ENCODE results near the gene TSHB. TPM values are rescaled to one million over a fixed set of nuclear protein-coding genes. Genes with fewer than 3 reads are reported as not detected.

TSHB gene
- total RNA-seq, 2 experiments from 2014 or later: not detected

- ChIA-PET CTCF (interaction anchor here (0.7 to 1.3 kb wide), 2 partner anchors 16 to 44 kb away, joined by 3 read pairs; no protein-coding TSS in a partner anchor), POLR2A (no interaction called here)
- DNase-seq: no peak
- Mint-ChIP-seq H3K27ac (no peak overlapping the region), H3K4me1 (no peaks in the 10 kb centered on the region), H3K27me3 (peaks cover 3% of the 10 kb centered on the region), H3K36me3 (ENCODE audit: low read depth) (no peaks in the 10 kb centered on the region), H3K9me3 (no peaks in the 10 kb centered on the region), H3K4me3 (no peak overlapping the region)
Observed at GRCh38 chr1:115036814-115037507, 7.3 kb downstream of the TSHB start.

- Mint-ChIP-seq H3K27me3 (no peaks in the 10 kb centered on the region), H3K9me3 (peaks cover 4% of the 10 kb centered on the region), H3K36me3 (ENCODE audit: low read depth) (no peaks in the 10 kb centered on the region), H3K4me1 (no peaks in the 10 kb centered on the region), H3K4me3 (no peak overlapping the region), H3K27ac (no peak overlapping the region)
- POLR2A ChIA-PET: no interaction called here
- CTCF ChIA-PET: no interaction called here
- DNase-seq: no peak
Observed at GRCh38 chr1:115040501-115040900, 10.9 kb downstream of the TSHB start.

GRCh38 chr1:115041654-115042053, 12.0 kb downstream of the TSHB start:
- no peaks in the 10 kb centered on the region for H3K4me1 Mint-ChIP-seq
- DNase-seq: no peak
- ChIA-PET POLR2A (no interaction called here), CTCF (interaction anchor here (0.7 kb wide), 1 partner anchor 11 kb away, joined by 3 read pairs; no protein-coding TSS in a partner anchor)
- H3K4me3 Mint-ChIP-seq: no peak overlapping the region
- no peaks in the 10 kb centered on the region for H3K27me3 Mint-ChIP-seq
- no peaks in the 10 kb centered on the region for H3K36me3 Mint-ChIP-seq (ENCODE audit: low read depth)
- H3K27ac Mint-ChIP-seq: no peak overlapping the region
- peaks cover 4% of the 10 kb centered on the region for H3K9me3 Mint-ChIP-seq

- ChIA-PET CTCF (no interaction called here), POLR2A (no interaction called here)
- Mint-ChIP-seq H3K4me3 (no peak overlapping the region), H3K27ac (no peak overlapping the region), H3K4me1 (peaks cover 7% of the 10 kb centered on the region), H3K36me3 (ENCODE audit: low read depth) (no peaks in the 10 kb centered on the region), H3K27me3 (no peaks in the 10 kb centered on the region), H3K9me3 (peaks cover 4% of the 10 kb centered on the region)
- DNase-seq: no peak
Observed at GRCh38 chr1:115046751-115047150, 17.1 kb downstream of the TSHB start.

- no peak overlapping the region for H3K27ac Mint-ChIP-seq
- no peaks in the 10 kb centered on the region for H3K9me3 Mint-ChIP-seq
- ChIA-PET POLR2A (no interaction called here), CTCF (interaction anchor here (0.5 to 1.7 kb wide), 4 partner anchors 10 to 1074 kb away, joined by 3 to 5 read pairs (median 3); no protein-coding TSS in a partner anchor)
- no peaks in the 10 kb centered on the region for H3K36me3 Mint-ChIP-seq (ENCODE audit: low read depth)
- H3K4me1 Mint-ChIP-seq: peaks cover 7% of the 10 kb centered on the region
- DNase-seq: no peak
- peaks cover 2% of the 10 kb centered on the region for H3K27me3 Mint-ChIP-seq
- no peak overlapping the region for H3K4me3 Mint-ChIP-seq
Observed at GRCh38 chr1:115051850-115052249, 22.2 kb downstream of the TSHB start.

GRCh38 chr1:115052454-115053083, 22.9 kb downstream of the TSHB start:
- H3K27ac Mint-ChIP-seq: no peak overlapping the region

GRCh38 chr1:115056395-115056798, 26.8 kb downstream of the TSHB start:
- H3K9me3 Mint-ChIP-seq: no peaks in the 10 kb centered on the region

More at GRCh38 chr1:115052454-115053083, 22.9 kb downstream of the TSHB start:
- Mint-ChIP-seq H3K36me3 (ENCODE audit: low read depth) (no peaks in the 10 kb centered on the region), H3K4me1 (peaks cover 7% of the 10 kb centered on the region), H3K9me3 (no peaks in the 10 kb centered on the region), H3K4me3 (no peak overlapping the region), H3K27me3 (peaks cover 2% of the 10 kb centered on the region)
- CTCF ChIA-PET: interaction anchor here (0.5 to 1.7 kb wide), 9 partner anchors 9 to 1075 kb away, joined by 3 to 5 read pairs (median 4); no protein-coding TSS in a partner anchor
- POLR2A ChIA-PET: no interaction called here
- peak; percentile 65 for DNase-seq

GRCh38 chr1:115057661-115058254, 28.1 kb downstream of the TSHB start:
- no peaks in the 10 kb centered on the region for H3K9me3 Mint-ChIP-seq
- H3K36me3 Mint-ChIP-seq (ENCODE audit: low read depth): no peaks in the 10 kb centered on the region
- no peak overlapping the region for H3K27ac Mint-ChIP-seq
- H3K4me3 Mint-ChIP-seq: no peak overlapping the region
- ChIA-PET CTCF (no interaction called here), POLR2A (interaction anchor here (0.5 kb wide), 1 partner anchor 61 kb away, joined by 3 read pairs; no protein-coding TSS in a partner anchor)
- DNase-seq: no peak
- peaks cover 23% of the 10 kb centered on the region for H3K4me1 Mint-ChIP-seq
- peaks cover 2% of the 10 kb centered on the region for H3K27me3 Mint-ChIP-seq

More at GRCh38 chr1:115056395-115056798, 26.8 kb downstream of the TSHB start:
- Mint-ChIP-seq H3K4me1 (peaks cover 9% of the 10 kb centered on the region), H3K27ac (no peak overlapping the region), H3K27me3 (peaks cover 2% of the 10 kb centered on the region), H3K36me3 (ENCODE audit: low read depth) (no peaks in the 10 kb centered on the region), H3K4me3 (no peak overlapping the region)
- ChIA-PET CTCF (interaction anchor here (0.7 kb wide), 1 partner anchor 334 kb away, joined by 3 read pairs; no protein-coding TSS in a partner anchor), POLR2A (no interaction called here)
- no peak for DNase-seq

- Mint-ChIP-seq H3K9me3 (peaks cover 4% of the 10 kb centered on the region), H3K4me3 (no peak overlapping the region), H3K27me3 (peaks cover 2% of the 10 kb centered on the region), H3K36me3 (ENCODE audit: low read depth) (peaks cover 6% of the 10 kb centered on the region), H3K27ac (no peak overlapping the region), H3K4me1 (peaks cover 38% of the 10 kb centered on the region)
- no peak for DNase-seq
- ChIA-PET POLR2A (no interaction called here), CTCF (no interaction called here)
Observed at GRCh38 chr1:115059316-115059715, 29.7 kb downstream of the TSHB start.

GRCh38 chr1:115060501-115060900, 30.9 kb downstream of the TSHB start:
- no peak overlapping the region for H3K27ac Mint-ChIP-seq
- ChIA-PET CTCF (no interaction called here), POLR2A (no interaction called here)
- peaks cover 4% of the 10 kb centered on the region for H3K9me3 Mint-ChIP-seq
- no peak for DNase-seq
- H3K36me3 Mint-ChIP-seq (ENCODE audit: low read depth): peaks cover 6% of the 10 kb centered on the region
- H3K27me3 Mint-ChIP-seq: no peaks in the 10 kb centered on the region
- H3K4me3 Mint-ChIP-seq: no peak overlapping the region
- H3K4me1 Mint-ChIP-seq: peaks cover 44% of the 10 kb centered on the region

- POLR2A ChIA-PET: no interaction called here
- Mint-ChIP-seq H3K27ac (peak overlapping the region; percentile 96), H3K36me3 (ENCODE audit: low read depth) (peaks cover 8% of the 10 kb centered on the region), H3K27me3 (no peaks in the 10 kb centered on the region), H3K9me3 (peaks cover 10% of the 10 kb centered on the region), H3K4me1 (peaks cover 50% of the 10 kb centered on the region), H3K4me3 (peak overlapping the region; percentile 49)
- peak; percentile 96 for DNase-seq
- CTCF ChIA-PET: interaction anchor here (1.8 kb wide), 1 partner anchor 10 kb away, joined by 5 read pairs; no protein-coding TSS in a partner anchor
Observed at GRCh38 chr1:115062542-115063004, 32.9 kb downstream of the TSHB start.

GRCh38 chr1:115063228-115063901, 33.7 kb downstream of the TSHB start:
- POLR2A ChIA-PET: no interaction called here
- DNase-seq: peak; percentile 44
- CTCF ChIA-PET: no interaction called here
- Mint-ChIP-seq H3K9me3 (peaks cover 10% of the 10 kb centered on the region), H3K27ac (peak overlapping the region; percentile 96), H3K4me1 (peaks cover 50% of the 10 kb centered on the region), H3K4me3 (peak overlapping the region; percentile 49), H3K27me3 (no peaks in the 10 kb centered on the region), H3K36me3 (ENCODE audit: low read depth) (peaks cover 8% of the 10 kb centered on the region)
